ENCODE data around the gene TSKS.

- no peak for TF ChIP-seq EZH2phosphoT487 (IDR thresholded peaks at IDR 0.05)
- TF ChIP-seq CTCF (IDR thresholded peaks at IDR 0.05), result no peak
Observed at GRCh38 chr19:49805822-49806619, 42.9 kb upstream of the TSKS start.
